NB4 (cell line): ENCODE measurements around the gene SLC16A12.

Source experiments
- CTCF ChIP-seq: IDR thresholded peaks from one replicate; pipeline ENCODE4 v1.5.1; 2012; ENCODE audit warnings: low read depth, low read length
- MYC ChIP-seq: IDR thresholded peaks from 2 replicates; pipeline ENCODE4 v1.6.1; 2011; ENCODE audit warnings: low read depth, low read length
- POLR2A ChIP-seq: IDR thresholded peaks from 2 replicates; pipeline ENCODE4 v1.6.1; 2011; ENCODE audit warnings: mild to moderate bottlenecking; ENCODE audit not compliant: insufficient read length; ENCODE audit errors: extremely low read depth

DNA sequence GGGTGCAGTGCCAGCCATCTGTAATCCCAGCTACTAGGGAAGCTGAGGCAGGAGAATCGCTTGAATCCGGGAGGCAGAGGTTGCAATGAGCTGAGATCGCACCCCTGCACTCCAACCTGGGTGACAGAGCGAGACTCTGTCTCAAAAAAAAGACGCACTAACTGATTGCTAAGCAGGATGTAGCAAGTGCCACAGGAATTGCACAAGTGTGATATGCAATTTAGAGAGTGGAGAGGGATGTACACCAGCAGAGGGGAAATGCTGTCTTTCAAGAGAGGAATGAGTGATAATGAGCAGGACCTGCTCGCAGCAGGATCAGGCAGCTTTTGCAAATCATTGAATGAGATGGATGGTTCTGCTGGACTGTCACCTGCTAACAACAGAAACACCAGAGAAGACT lies 13.3 kb upstream of the SLC16A12 start:
- TF ChIP-seq POLR2A = no peak
- no peak for TF ChIP-seq CTCF
- TF ChIP-seq MYC = no peak
